Measurements from ENCODE around the gene SAT1.

DNA sequence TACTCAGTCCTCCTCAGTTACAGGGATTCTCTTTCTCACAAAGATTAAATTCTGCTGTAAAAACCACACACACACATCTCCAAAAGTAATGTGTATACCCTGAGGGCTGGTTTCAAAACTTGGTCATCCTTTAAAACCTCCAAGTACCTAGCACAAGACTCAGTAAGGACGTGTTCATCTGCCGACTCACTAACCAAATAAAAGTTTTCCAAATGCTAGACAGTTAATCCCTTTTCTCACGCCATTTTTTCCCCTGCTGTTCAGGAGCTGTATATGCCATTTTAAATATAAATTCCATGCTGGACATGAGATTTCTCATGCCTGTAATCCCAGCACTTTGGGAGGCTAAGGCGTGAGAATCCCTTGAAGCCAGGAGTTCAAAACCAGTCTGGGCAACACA lies 3.9 kb upstream of the SAT1 start:
- TF ChIP-seq, protein P1, sequence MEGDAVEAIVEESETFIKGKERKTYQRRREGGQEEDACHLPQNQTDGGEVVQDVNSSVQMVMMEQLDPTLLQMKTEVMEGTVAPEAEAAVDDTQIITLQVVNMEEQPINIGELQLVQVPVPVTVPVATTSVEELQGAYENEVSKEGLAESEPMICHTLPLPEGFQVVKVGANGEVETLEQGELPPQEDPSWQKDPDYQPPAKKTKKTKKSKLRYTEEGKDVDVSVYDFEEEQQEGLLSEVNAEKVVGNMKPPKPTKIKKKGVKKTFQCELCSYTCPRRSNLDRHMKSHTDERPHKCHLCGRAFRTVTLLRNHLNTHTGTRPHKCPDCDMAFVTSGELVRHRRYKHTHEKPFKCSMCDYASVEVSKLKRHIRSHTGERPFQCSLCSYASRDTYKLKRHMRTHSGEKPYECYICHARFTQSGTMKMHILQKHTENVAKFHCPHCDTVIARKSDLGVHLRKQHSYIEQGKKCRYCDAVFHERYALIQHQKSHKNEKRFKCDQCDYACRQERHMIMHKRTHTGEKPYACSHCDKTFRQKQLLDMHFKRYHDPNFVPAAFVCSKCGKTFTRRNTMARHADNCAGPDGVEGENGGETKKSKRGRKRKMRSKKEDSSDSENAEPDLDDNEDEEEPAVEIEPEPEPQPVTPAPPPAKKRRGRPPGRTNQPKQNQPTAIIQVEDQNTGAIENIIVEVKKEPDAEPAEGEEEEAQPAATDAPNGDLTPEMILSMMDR (conservative IDR thresholded peaks at IDR 0.05; ENCODE audit: low read length) = no peak
- TF ChIP-seq EZH2phosphoT487 (IDR thresholded peaks at IDR 0.05; ENCODE audit: borderline replicate concordance) = no peak
